NB4 (cell line): ENCODE results near the gene C13orf46.

Experiments
- DNase-seq: peaks from one replicate; pipeline ENCODE4 v3.0.0; 2010; ENCODE audit warnings: low read depth
- H3K4me3 ChIP-seq: one replicate; pipeline ENCODE4 v1.5.1; 2011; ENCODE audit warnings: mild to moderate bottlenecking, low read depth, low read length, moderate library complexity
- CTCF ChIP-seq: IDR thresholded peaks from one replicate; pipeline ENCODE4 v1.5.1; 2012; ENCODE audit warnings: low read depth, low read length
- MAX ChIP-seq: IDR thresholded peaks from 2 replicates; pipeline ENCODE4 v1.6.1; 2011; ENCODE audit warnings: low read depth, low read length
- MYC ChIP-seq: IDR thresholded peaks from 2 replicates; pipeline ENCODE4 v1.6.1; 2011; ENCODE audit warnings: low read depth, low read length
- POLR2A ChIP-seq: IDR thresholded peaks from 2 replicates; pipeline ENCODE4 v1.6.1; 2011; ENCODE audit warnings: mild to moderate bottlenecking; ENCODE audit not compliant: insufficient read length; ENCODE audit errors: extremely low read depth

C13orf46 gene

GRCh38 chr13:113906571-113906970 is 67.3 kb downstream of the C13orf46 start:
- no peak for DNase-seq
- TF ChIP-seq MAX (no peak), MYC (no peak), CTCF (no peak), POLR2A (no peak)
- H3K4me3 ChIP-seq = no peak overlapping the region

- no peak overlapping the region for H3K4me3 ChIP-seq
- TF ChIP-seq POLR2A = no peak
- TF ChIP-seq MYC = no peak
- TF ChIP-seq MAX = no peak
- TF ChIP-seq CTCF = no peak
- DNase-seq = no peak
Measured at GRCh38 chr13:113905942-113906341, 67.9 kb downstream of the C13orf46 start.

- TF ChIP-seq MYC (no peak), CTCF (no peak), POLR2A (no peak), MAX (no peak)
- no peak for DNase-seq
- no peak overlapping the region for H3K4me3 ChIP-seq
Measured at GRCh38 chr13:113905018-113905417, 68.9 kb downstream of the C13orf46 start.

GRCh38 chr13:113904411-113904810 is 69.5 kb downstream of the C13orf46 start:
- peak; percentile 53 for DNase-seq
- TF ChIP-seq MYC (no peak), CTCF (peak; percentile 43), MAX (peak; percentile 41; the same call in 1 of the 2 replicates)

GRCh38 chr13:113903912-113904311 is 70.0 kb downstream of the C13orf46 start:
- no peak overlapping the region for H3K4me3 ChIP-seq
- TF ChIP-seq MYC = no peak
- TF ChIP-seq MAX = no peak
- TF ChIP-seq CTCF = no peak
- no peak for TF ChIP-seq POLR2A
- no peak for DNase-seq

More at GRCh38 chr13:113904411-113904810, 69.5 kb downstream of the C13orf46 start:
- no peak overlapping the region for H3K4me3 ChIP-seq
